ENCODE results near the gene LSM14B. TPM values are rescaled to one million over a fixed set of nuclear protein-coding genes. Genes with fewer than 3 reads are reported as not detected.

The LSM14B gene
- total RNA-seq, 1 donor from 2014 or later = 85.8 TPM

GRCh38 chr20:62174021-62174804, 51.9 kb downstream of the LSM14B start:
- no peak for DNase-seq (ENCODE audit: low read depth)
- H3K36me3 ChIP-seq (ENCODE audit: control insufficient read depth, insufficient read depth, low read length) = peaks cover 13% of the 10 kb centered on the region
- FAIRE-seq = no peak
- H3K4me3 ChIP-seq (ENCODE audit: low read depth, low read length) = no peak overlapping the region
- TF ChIP-seq, protein P1, sequence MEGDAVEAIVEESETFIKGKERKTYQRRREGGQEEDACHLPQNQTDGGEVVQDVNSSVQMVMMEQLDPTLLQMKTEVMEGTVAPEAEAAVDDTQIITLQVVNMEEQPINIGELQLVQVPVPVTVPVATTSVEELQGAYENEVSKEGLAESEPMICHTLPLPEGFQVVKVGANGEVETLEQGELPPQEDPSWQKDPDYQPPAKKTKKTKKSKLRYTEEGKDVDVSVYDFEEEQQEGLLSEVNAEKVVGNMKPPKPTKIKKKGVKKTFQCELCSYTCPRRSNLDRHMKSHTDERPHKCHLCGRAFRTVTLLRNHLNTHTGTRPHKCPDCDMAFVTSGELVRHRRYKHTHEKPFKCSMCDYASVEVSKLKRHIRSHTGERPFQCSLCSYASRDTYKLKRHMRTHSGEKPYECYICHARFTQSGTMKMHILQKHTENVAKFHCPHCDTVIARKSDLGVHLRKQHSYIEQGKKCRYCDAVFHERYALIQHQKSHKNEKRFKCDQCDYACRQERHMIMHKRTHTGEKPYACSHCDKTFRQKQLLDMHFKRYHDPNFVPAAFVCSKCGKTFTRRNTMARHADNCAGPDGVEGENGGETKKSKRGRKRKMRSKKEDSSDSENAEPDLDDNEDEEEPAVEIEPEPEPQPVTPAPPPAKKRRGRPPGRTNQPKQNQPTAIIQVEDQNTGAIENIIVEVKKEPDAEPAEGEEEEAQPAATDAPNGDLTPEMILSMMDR (IDR thresholded peaks at IDR 0.05; ENCODE audit: insufficient read depth, low read length, severe bottlenecking) = no peak
- H3K27me3 ChIP-seq (ENCODE audit: control insufficient read depth, insufficient read depth, low read length) = no peaks in the 10 kb centered on the region

DNA sequence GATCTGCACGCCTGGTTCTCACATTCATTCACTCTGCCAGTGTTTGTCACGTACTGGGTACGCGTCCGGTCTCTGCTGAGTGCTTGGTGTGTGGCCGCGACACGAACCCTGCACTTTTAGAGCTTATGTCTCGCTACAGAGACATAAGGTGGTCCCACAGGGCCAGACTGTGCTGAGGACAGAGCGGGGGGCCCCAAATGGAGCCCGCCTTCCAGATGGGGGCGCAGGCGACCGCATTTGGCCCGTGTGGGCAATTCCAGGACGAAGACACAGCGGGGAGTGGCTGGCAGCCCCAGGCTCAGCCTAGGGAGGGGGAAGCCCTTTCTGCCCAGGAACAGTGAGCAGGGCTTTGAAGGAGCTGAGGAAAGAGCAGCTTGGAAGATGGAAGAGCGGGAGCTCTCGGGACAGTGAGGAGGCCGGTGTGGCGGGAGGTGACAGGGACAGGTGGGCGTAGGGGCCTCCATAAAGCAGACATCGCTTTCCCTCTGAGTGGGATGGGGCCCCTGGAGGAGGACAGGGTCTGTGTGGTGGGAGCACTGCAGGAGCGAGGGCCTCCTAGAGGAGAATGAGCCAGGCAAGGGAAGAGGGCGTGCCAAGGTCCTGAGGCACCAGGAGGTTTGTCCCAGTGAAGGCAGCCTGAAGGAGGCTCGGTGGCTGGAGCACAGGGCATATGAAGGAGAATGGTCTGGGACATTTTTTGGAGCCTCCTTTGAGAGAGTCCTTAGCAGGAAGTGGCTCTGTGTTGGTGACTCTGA, 52.8 kb downstream of the LSM14B start:
- FAIRE-seq (no peak), DNase-seq (ENCODE audit: low read depth) (no peak)
- Histone ChIP-seq H3K4me3 (ENCODE audit: low read depth, low read length) (no peak overlapping the region), H3K36me3 (ENCODE audit: control insufficient read depth, insufficient read depth, low read length) (peaks cover 13% of the 10 kb centered on the region), H3K27me3 (ENCODE audit: control insufficient read depth, insufficient read depth, low read length) (no peaks in the 10 kb centered on the region)
- TF ChIP-seq, protein P1 (IDR thresholded peaks at IDR 0.05; ENCODE audit: insufficient read depth, low read length, severe bottlenecking) = no peak

GRCh38 chr20:62175711-62176110, 53.4 kb downstream of the LSM14B start:
- H3K36me3 ChIP-seq (ENCODE audit: control insufficient read depth, insufficient read depth, low read length) = peaks cover 13% of the 10 kb centered on the region

GRCh38 chr20:62176866-62177265, 54.6 kb downstream of the LSM14B start:
- H3K27me3 ChIP-seq (ENCODE audit: control insufficient read depth, insufficient read depth, low read length) = no peaks in the 10 kb centered on the region
- FAIRE-seq = no peak
- no peak for DNase-seq (ENCODE audit: low read depth)

More at GRCh38 chr20:62175711-62176110, 53.4 kb downstream of the LSM14B start:
- Histone ChIP-seq H3K27me3 (ENCODE audit: control insufficient read depth, insufficient read depth, low read length) (no peaks in the 10 kb centered on the region), H3K4me3 (ENCODE audit: low read depth, low read length) (no peak overlapping the region)
- FAIRE-seq = no peak
- TF ChIP-seq, protein P1 (IDR thresholded peaks at IDR 0.05; ENCODE audit: insufficient read depth, low read length, severe bottlenecking) = no peak
- no peak for DNase-seq (ENCODE audit: low read depth)

GRCh38 chr20:62177307-62177706, 55.0 kb downstream of the LSM14B start:
- H3K4me3 ChIP-seq (ENCODE audit: low read depth, low read length) = no peak overlapping the region
- H3K27me3 ChIP-seq (ENCODE audit: control insufficient read depth, insufficient read depth, low read length) = no peaks in the 10 kb centered on the region
- TF ChIP-seq, protein P1 (IDR thresholded peaks at IDR 0.05; ENCODE audit: insufficient read depth, low read length, severe bottlenecking) = no peak
- no peak for DNase-seq (ENCODE audit: low read depth)
- no peak for FAIRE-seq
- peaks cover 13% of the 10 kb centered on the region for H3K36me3 ChIP-seq (ENCODE audit: control insufficient read depth, insufficient read depth, low read length)

More at GRCh38 chr20:62176866-62177265, 54.6 kb downstream of the LSM14B start:
- peaks cover 13% of the 10 kb centered on the region for H3K36me3 ChIP-seq (ENCODE audit: control insufficient read depth, insufficient read depth, low read length)
- no peak overlapping the region for H3K4me3 ChIP-seq (ENCODE audit: low read depth, low read length)
- TF ChIP-seq, protein P1 (IDR thresholded peaks at IDR 0.05; ENCODE audit: insufficient read depth, low read length, severe bottlenecking) = no peak
